CD4-positive, CD25-positive, alpha-beta regulatory T cell (primary cell): ENCODE data around the gene ATG5. TPM values are rescaled to one million over a fixed set of nuclear protein-coding genes. Genes with fewer than 3 reads are reported as not detected.
A peak's percentile ranks its signal among the peaks of the same experiment; 100 is the strongest.

Source experiments
- ATAC-seq, 2 donors: fragments of 150-1000 bp; cut with Tn5 transposase; one replicate each; pipeline ENCODE4 v1.10.0; 2021; ENCODE audit warnings: low read depth in 2 of 2, moderate number of reproducible peaks in 2 of 2, moderate library complexity in 1 of 2
- DNase-seq, 3 donors: peaks; one replicate each; pipeline versions ENCODE4 v3.0.0 to v3.0.0-alpha.2; 2012 to 2022; ENCODE audit warnings: mixed read lengths in 1 of 3
- H3K27ac ChIP-seq: one replicate; pipeline ENCODE4 v1.7.0; 2013; ENCODE audit warnings: mild to moderate bottlenecking, low read length; ENCODE audit not compliant: insufficient read depth, poor library complexity, severe bottlenecking
- H3K27me3 ChIP-seq: one replicate; pipeline ENCODE4 v1.7.0; 2013; ENCODE audit warnings: low read length; ENCODE audit not compliant: control insufficient read depth, insufficient read depth
- H3K36me3 ChIP-seq: one replicate; pipeline ENCODE4 v1.7.0; 2013; ENCODE audit warnings: mild to moderate bottlenecking, low read length, moderate library complexity; ENCODE audit not compliant: control insufficient read depth, insufficient read depth
- H3K4me1 ChIP-seq: 2 replicates; pipeline ENCODE4 v1.7.0; 2013; ENCODE audit warnings: mild to moderate bottlenecking, low read length; ENCODE audit not compliant: insufficient read depth, control insufficient read depth, poor library complexity, severe bottlenecking
- H3K4me3 ChIP-seq: one replicate; pipeline ENCODE4 v1.7.0; 2013; ENCODE audit warnings: low read depth, mild to moderate bottlenecking, low read length, moderate library complexity
- H3K9me3 ChIP-seq, 2 experiments: 1 replicate in 1 of 2; 2 replicates in 1 of 2; pipeline ENCODE4 v1.7.0; 2013; ENCODE audit warnings: low read length in 2 of 2, mild to moderate bottlenecking in 1 of 2, moderate library complexity in 1 of 2; ENCODE audit not compliant: control insufficient read depth in 2 of 2
- H3K27ac Mint-ChIP-seq, 3 donors: one replicate each; pipeline ENCODE4 v1.8.0; 2020 to 2022; ENCODE audit warnings: mild to moderate bottlenecking in 3 of 3, mixed read lengths in 3 of 3, moderate library complexity in 2 of 3
- H3K27me3 Mint-ChIP-seq: one replicate; pipeline ENCODE4 v1.8.0; 2022; ENCODE audit warnings: mild to moderate bottlenecking, mixed read lengths
- H3K36me3 Mint-ChIP-seq: one replicate; pipeline ENCODE4 v1.8.0; 2020; ENCODE audit warnings: mixed read lengths
- H3K4me1 Mint-ChIP-seq, 4 donors: one replicate each; pipeline ENCODE4 v1.8.0; 2020 to 2022; ENCODE audit warnings: mixed read lengths in 4 of 4, mild to moderate bottlenecking in 1 of 4
- H3K4me3 Mint-ChIP-seq, 4 donors: one replicate each; pipeline ENCODE4 v1.8.0; 2020 to 2022; ENCODE audit warnings: mild to moderate bottlenecking in 4 of 4, mixed read lengths in 4 of 4, moderate library complexity in 3 of 4
- H3K9me3 Mint-ChIP-seq, 7 donors: one replicate each; pipeline ENCODE4 v1.8.0; 2020 to 2022; ENCODE audit warnings: mixed read lengths in 7 of 7, mild to moderate bottlenecking in 3 of 7, moderate library complexity in 2 of 7
- polyA plus RNA-seq, 4 donors: library from polyadenylated mRNA; unstranded; fragments of 300-500 nt; fragmentation: Illumina TruSeq; gene quantifications; one replicate each; pipeline ENCODE4 v1.2.3, GENCODE V29; 2021
- total RNA-seq: library from RNA; stranded (reverse); gene quantifications from one replicate; pipeline ENCODE4 v1.2.3, GENCODE V29; 2022

ATG5 gene
- total and polyA plus RNA-seq, 5 donors from 2014 or later: 35.1 to 49.6 (median 45.9) TPM

GRCh38 chr6:106214531-106214930 is 111.0 kb downstream of the ATG5 start:
- no peak overlapping the region for H3K27ac Mint-ChIP-seq
- DNase-seq: no peak
- H3K36me3 Mint-ChIP-seq: peaks cover 11% of the 10 kb centered on the region
- H3K4me1 Mint-ChIP-seq: peaks cover 18 to 33% (median 25%) of the 10 kb centered on the region in 4 donors
- Histone ChIP-seq H3K4me1 (no peaks in the 10 kb centered on the region), H3K27me3 (no peaks in the 10 kb centered on the region), H3K4me3 (no peak overlapping the region), H3K27ac (no peak overlapping the region), H3K36me3 (no peaks in the 10 kb centered on the region), H3K9me3 (no peaks in the 10 kb centered on the region)
- no peak overlapping the region for H3K4me3 Mint-ChIP-seq
- no peaks in the 10 kb centered on the region for H3K27me3 Mint-ChIP-seq
- H3K9me3 Mint-ChIP-seq: no peaks in the 10 kb centered on the region
- ATAC-seq: no peak

GRCh38 chr6:106213660-106214289 is 111.8 kb downstream of the ATG5 start:
- Mint-ChIP-seq H3K4me3 (no peak overlapping the region), H3K36me3 (peaks cover 18% of the 10 kb centered on the region), H3K9me3 (no peaks in the 10 kb centered on the region), H3K27ac (peak overlapping the region in 1 of 3 donors; percentile 43), H3K4me1 (peaks cover 23 to 36% (median 24%) of the 10 kb centered on the region in 4 donors), H3K27me3 (no peaks in the 10 kb centered on the region)
- Histone ChIP-seq H3K9me3 (no peaks in the 10 kb centered on the region), H3K27ac (no peak overlapping the region), H3K27me3 (no peaks in the 10 kb centered on the region), H3K36me3 (no peaks in the 10 kb centered on the region), H3K4me1 (no peaks in the 10 kb centered on the region), H3K4me3 (no peak overlapping the region)
- DNase-seq (no peak), ATAC-seq (no peak)

- ATAC-seq: no peak
- H3K27me3 Mint-ChIP-seq: no peaks in the 10 kb centered on the region
- no peak for DNase-seq
- Histone ChIP-seq H3K4me3 (no peak overlapping the region), H3K9me3 (no peaks in the 10 kb centered on the region), H3K4me1 (no peaks in the 10 kb centered on the region), H3K27ac (no peak overlapping the region), H3K36me3 (no peaks in the 10 kb centered on the region), H3K27me3 (no peaks in the 10 kb centered on the region)
- no peak overlapping the region for H3K27ac Mint-ChIP-seq
- no peak overlapping the region for H3K4me3 Mint-ChIP-seq
- H3K36me3 Mint-ChIP-seq: peaks cover 18% of the 10 kb centered on the region
- no peaks in the 10 kb centered on the region for H3K9me3 Mint-ChIP-seq
- peaks cover 20 to 33% (median 26%) of the 10 kb centered on the region in 4 donors for H3K4me1 Mint-ChIP-seq
These were observed 113.0 kb downstream of the ATG5 start for GRCh38 chr6:106212576-106212975.

GRCh38 chr6:106206905-106207304 is 118.7 kb downstream of the ATG5 start:
- H3K36me3 Mint-ChIP-seq: peaks cover 36% of the 10 kb centered on the region
- Histone ChIP-seq H3K9me3 (no peaks in the 10 kb centered on the region), H3K4me3 (no peak overlapping the region), H3K36me3 (no peaks in the 10 kb centered on the region), H3K27me3 (no peaks in the 10 kb centered on the region), H3K4me1 (no peaks in the 10 kb centered on the region), H3K27ac (no peak overlapping the region)
- H3K27ac Mint-ChIP-seq: no peak overlapping the region
- no peak for ATAC-seq
- DNase-seq: peak in 1 of 3 donors; percentile 41
- no peaks in the 10 kb centered on the region for H3K27me3 Mint-ChIP-seq
- no peaks in the 10 kb centered on the region for H3K9me3 Mint-ChIP-seq
- H3K4me1 Mint-ChIP-seq: peaks cover 21 to 36% (median 24%) of the 10 kb centered on the region in 4 donors
- no peak overlapping the region for H3K4me3 Mint-ChIP-seq

GRCh38 chr6:106204961-106205360 is 120.6 kb downstream of the ATG5 start:
- Mint-ChIP-seq H3K4me1 (peaks cover 9 to 36% (median 20%) of the 10 kb centered on the region in 4 donors), H3K27ac (peak overlapping the region in 1 of 3 donors; percentile 71), H3K4me3 (no peak overlapping the region), H3K27me3 (no peaks in the 10 kb centered on the region), H3K36me3 (peaks cover 41% of the 10 kb centered on the region), H3K9me3 (no peaks in the 10 kb centered on the region)
- no peaks in the 10 kb centered on the region for H3K9me3 ChIP-seq
- DNase-seq: no peak
- H3K36me3 ChIP-seq: peaks cover 7% of the 10 kb centered on the region
- no peak for ATAC-seq
- no peaks in the 10 kb centered on the region for H3K4me1 ChIP-seq
- no peak overlapping the region for H3K27ac ChIP-seq
- H3K4me3 ChIP-seq: no peak overlapping the region
- no peaks in the 10 kb centered on the region for H3K27me3 ChIP-seq

GRCh38 chr6:106199998-106200397 is 125.6 kb downstream of the ATG5 start:
- no peak overlapping the region for H3K4me3 Mint-ChIP-seq
- Histone ChIP-seq H3K27ac (no peak overlapping the region), H3K4me3 (no peak overlapping the region), H3K36me3 (peaks cover 7% of the 10 kb centered on the region), H3K4me1 (peaks cover 28% of the 10 kb centered on the region), H3K27me3 (no peaks in the 10 kb centered on the region), H3K9me3 (no peaks in the 10 kb centered on the region)
- DNase-seq (no peak), ATAC-seq (no peak)
- no peaks in the 10 kb centered on the region for H3K27me3 Mint-ChIP-seq
- peak overlapping the region in 1 of 3 donors; percentile 22 for H3K27ac Mint-ChIP-seq
- peaks cover 24 to 50% (median 37%) of the 10 kb centered on the region in 4 donors for H3K4me1 Mint-ChIP-seq
- peaks cover 32% of the 10 kb centered on the region for H3K36me3 Mint-ChIP-seq
- H3K9me3 Mint-ChIP-seq: no peaks in the 10 kb centered on the region

GRCh38 chr6:106199331-106199730 is 126.2 kb downstream of the ATG5 start:
- H3K36me3 ChIP-seq: peaks cover 7% of the 10 kb centered on the region
- H3K9me3 ChIP-seq: no peaks in the 10 kb centered on the region
- Mint-ChIP-seq H3K9me3 (no peaks in the 10 kb centered on the region), H3K4me1 (peaks cover 26 to 51% (median 37%) of the 10 kb centered on the region in 4 donors), H3K27me3 (no peaks in the 10 kb centered on the region), H3K36me3 (peaks cover 26% of the 10 kb centered on the region), H3K27ac (peak overlapping the region in 1 of 3 donors; percentile 22), H3K4me3 (no peak overlapping the region)
- DNase-seq (no peak), ATAC-seq (no peak)
- peaks cover 35% of the 10 kb centered on the region for H3K4me1 ChIP-seq
- H3K4me3 ChIP-seq: no peak overlapping the region
- H3K27ac ChIP-seq: no peak overlapping the region
- no peaks in the 10 kb centered on the region for H3K27me3 ChIP-seq

GRCh38 chr6:106197441-106197840 is 128.1 kb downstream of the ATG5 start:
- DNase-seq (peak in 1 of 3 donors; percentile 67), ATAC-seq (peak in 1 of 2 donors; percentile 23)
- no peak overlapping the region for H3K4me3 ChIP-seq
- peak overlapping the region; percentile 62 to 91 (median 89) for H3K27ac Mint-ChIP-seq
- no peaks in the 10 kb centered on the region for H3K27me3 ChIP-seq
- no peaks in the 10 kb centered on the region for H3K27me3 Mint-ChIP-seq
- peaks cover 21% of the 10 kb centered on the region for H3K36me3 Mint-ChIP-seq
- peaks cover 44% of the 10 kb centered on the region for H3K4me1 ChIP-seq
- H3K4me3 Mint-ChIP-seq: peak overlapping the region; percentile 22 to 90 (median 68)
- H3K27ac ChIP-seq: peak overlapping the region; percentile 82
- H3K9me3 Mint-ChIP-seq: no peaks in the 10 kb centered on the region
- H3K36me3 ChIP-seq: peaks cover 7% of the 10 kb centered on the region
- peaks cover 28 to 55% (median 39%) of the 10 kb centered on the region in 4 donors for H3K4me1 Mint-ChIP-seq
- H3K9me3 ChIP-seq: no peaks in the 10 kb centered on the region
